ENCODE measurements around the gene GUCY2C. TPM values are rescaled to one million over a fixed set of nuclear protein-coding genes. Genes with fewer than 3 reads are reported as not detected.

The GUCY2C gene
- total RNA-seq, 1 experiment from 2014 or later = not detected

GRCh38 chr12:14629832-14630710, 66.3 kb downstream of the GUCY2C start:
- Histone ChIP-seq H3K9me3 (replicated peaks) (no peaks in the 10 kb centered on the region), H3K27me3 (replicated peaks) (no peaks in the 10 kb centered on the region), H3K27ac (no peak overlapping the region), H3K4me1 (replicated peaks) (no peaks in the 10 kb centered on the region), H3K36me3 (no peaks in the 10 kb centered on the region), H3K4me3 (no peak overlapping the region)
- peak; percentile 24 to 51 for DNase-seq (ENCODE audit: low read depth in 1 of 2, low spot score in 2 of 2)

DNA sequence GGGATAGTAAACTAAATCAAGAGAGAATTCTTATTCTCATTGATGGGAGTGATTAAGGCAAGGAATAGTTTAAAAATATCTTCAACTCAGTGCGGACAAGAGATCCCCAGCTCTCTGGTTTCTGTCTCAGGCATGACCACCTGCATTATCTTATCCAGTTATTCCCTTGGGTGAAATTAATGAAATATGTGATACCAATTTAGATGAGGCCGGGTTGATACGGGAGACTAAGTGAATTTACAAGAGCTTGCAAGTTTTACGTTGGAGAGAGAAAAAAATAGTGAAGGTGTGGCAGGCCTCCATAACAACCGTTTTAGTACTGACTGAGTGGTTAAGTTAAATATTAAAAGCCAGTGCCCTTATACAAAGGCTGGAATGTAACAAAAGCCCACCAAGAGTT, 67.6 kb downstream of the GUCY2C start:
- Histone ChIP-seq H3K4me3 (no peak overlapping the region), H3K36me3 (no peaks in the 10 kb centered on the region), H3K4me1 (replicated peaks) (no peaks in the 10 kb centered on the region), H3K9me3 (replicated peaks) (no peaks in the 10 kb centered on the region), H3K27me3 (replicated peaks) (no peaks in the 10 kb centered on the region), H3K27ac (no peak overlapping the region)
- no peak for DNase-seq (ENCODE audit: low read depth in 1 of 2, low spot score in 2 of 2)

DNA sequence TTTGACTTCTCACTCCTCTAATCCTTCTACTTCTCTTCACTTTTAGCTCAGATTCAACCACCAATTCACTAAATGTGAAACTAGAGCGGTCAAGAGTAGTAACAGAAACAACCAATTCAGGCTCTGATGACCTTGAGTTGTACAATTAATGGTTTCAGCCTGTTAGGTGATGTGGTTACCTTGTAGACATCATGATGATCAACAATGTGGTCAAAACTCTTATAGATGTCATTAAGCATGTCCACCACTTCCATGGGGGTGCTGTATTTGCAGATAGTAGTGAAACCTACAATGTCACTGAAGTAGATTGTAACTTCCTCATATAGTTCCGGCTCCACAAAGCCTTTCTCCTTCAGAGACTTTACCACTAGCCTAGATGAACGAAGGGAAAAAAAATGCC, 74.6 kb downstream of the GUCY2C start:
- no peak for DNase-seq (ENCODE audit: low read depth in 1 of 2, low spot score in 2 of 2)
- Histone ChIP-seq H3K4me1 (replicated peaks) (no peaks in the 10 kb centered on the region), H3K36me3 (no peaks in the 10 kb centered on the region), H3K27me3 (replicated peaks) (no peaks in the 10 kb centered on the region), H3K4me3 (no peak overlapping the region), H3K27ac (no peak overlapping the region), H3K9me3 (replicated peaks) (no peaks in the 10 kb centered on the region)

- no peak overlapping the region for H3K27ac ChIP-seq
- H3K4me1 ChIP-seq (replicated peaks) = no peaks in the 10 kb centered on the region
- H3K36me3 ChIP-seq = no peaks in the 10 kb centered on the region
- DNase-seq (ENCODE audit: low read depth in 1 of 2, low spot score in 2 of 2) = no peak
- no peaks in the 10 kb centered on the region for H3K27me3 ChIP-seq (replicated peaks)
- no peak overlapping the region for H3K4me3 ChIP-seq
- H3K9me3 ChIP-seq (replicated peaks) = no peaks in the 10 kb centered on the region
Measured at GRCh38 chr12:14619741-14620501, 76.5 kb downstream of the GUCY2C start.

GRCh38 chr12:14618983-14619382, 77.4 kb downstream of the GUCY2C start:
- H3K4me3 ChIP-seq = no peak overlapping the region
- H3K4me1 ChIP-seq (replicated peaks) = no peaks in the 10 kb centered on the region
- H3K36me3 ChIP-seq = no peaks in the 10 kb centered on the region
- no peaks in the 10 kb centered on the region for H3K27me3 ChIP-seq (replicated peaks)
- DNase-seq (ENCODE audit: low read depth in 1 of 2, low spot score in 2 of 2) = no peak
- no peak overlapping the region for H3K27ac ChIP-seq
- H3K9me3 ChIP-seq (replicated peaks) = no peaks in the 10 kb centered on the region

DNA sequence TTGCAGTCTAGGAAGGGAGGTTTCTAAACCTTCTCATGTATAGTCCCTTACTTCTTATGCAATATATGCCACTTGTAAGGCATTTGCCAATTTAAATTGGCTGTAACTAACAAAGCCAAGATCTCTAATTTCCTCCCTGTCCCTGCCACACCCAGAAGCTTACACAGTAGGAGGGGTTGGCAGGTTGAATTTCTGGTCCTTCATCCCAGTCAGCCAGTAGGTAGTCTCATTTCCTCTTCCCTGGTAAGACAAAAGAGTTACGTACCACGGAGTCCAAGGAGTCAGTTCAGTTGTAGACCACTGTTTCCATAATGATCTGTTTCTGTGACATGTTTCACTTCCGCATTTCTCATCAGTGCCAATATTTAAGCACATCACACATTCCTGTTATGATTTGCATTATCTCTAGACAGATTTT, 81.7 kb downstream of the GUCY2C start:
- H3K4me3 ChIP-seq = no peak overlapping the region
- no peaks in the 10 kb centered on the region for H3K36me3 ChIP-seq
- H3K27me3 ChIP-seq (replicated peaks) = no peaks in the 10 kb centered on the region
- no peak overlapping the region for H3K27ac ChIP-seq
- no peaks in the 10 kb centered on the region for H3K4me1 ChIP-seq (replicated peaks)
- no peak for DNase-seq (ENCODE audit: low read depth in 1 of 2, low spot score in 2 of 2)
- no peaks in the 10 kb centered on the region for H3K9me3 ChIP-seq (replicated peaks)

GRCh38 chr12:14613718-14614117, 82.7 kb downstream of the GUCY2C start:
- no peak for DNase-seq (ENCODE audit: low read depth in 1 of 2, low spot score in 2 of 2)
- Histone ChIP-seq H3K36me3 (no peaks in the 10 kb centered on the region), H3K4me3 (no peak overlapping the region), H3K4me1 (replicated peaks) (no peaks in the 10 kb centered on the region), H3K27ac (no peak overlapping the region), H3K27me3 (replicated peaks) (no peaks in the 10 kb centered on the region), H3K9me3 (replicated peaks) (no peaks in the 10 kb centered on the region)

GRCh38 chr12:14612898-14613445, 83.4 kb downstream of the GUCY2C start:
- no peak overlapping the region for H3K27ac ChIP-seq

GRCh38 chr12:14612250-14612649, 84.1 kb downstream of the GUCY2C start:
- Histone ChIP-seq H3K27ac (no peak overlapping the region), H3K4me3 (no peak overlapping the region), H3K36me3 (no peaks in the 10 kb centered on the region), H3K27me3 (replicated peaks) (no peaks in the 10 kb centered on the region), H3K9me3 (replicated peaks) (no peaks in the 10 kb centered on the region), H3K4me1 (replicated peaks) (no peaks in the 10 kb centered on the region)
- DNase-seq (ENCODE audit: low read depth in 1 of 2, low spot score in 2 of 2) = no peak

More at GRCh38 chr12:14612898-14613445, 83.4 kb downstream of the GUCY2C start:
- Histone ChIP-seq H3K4me1 (replicated peaks) (no peaks in the 10 kb centered on the region), H3K27me3 (replicated peaks) (no peaks in the 10 kb centered on the region), H3K36me3 (no peaks in the 10 kb centered on the region), H3K9me3 (replicated peaks) (no peaks in the 10 kb centered on the region), H3K4me3 (no peak overlapping the region)
- no peak for DNase-seq (ENCODE audit: low read depth in 1 of 2, low spot score in 2 of 2)

GRCh38 chr12:14611640-14612203, 84.7 kb downstream of the GUCY2C start:
- no peak overlapping the region for H3K27ac ChIP-seq
- no peak for DNase-seq (ENCODE audit: low read depth in 1 of 2, low spot score in 2 of 2)
- no peaks in the 10 kb centered on the region for H3K4me1 ChIP-seq (replicated peaks)
- no peaks in the 10 kb centered on the region for H3K9me3 ChIP-seq (replicated peaks)
- no peak overlapping the region for H3K4me3 ChIP-seq
- H3K27me3 ChIP-seq (replicated peaks) = no peaks in the 10 kb centered on the region
- no peaks in the 10 kb centered on the region for H3K36me3 ChIP-seq

DNA sequence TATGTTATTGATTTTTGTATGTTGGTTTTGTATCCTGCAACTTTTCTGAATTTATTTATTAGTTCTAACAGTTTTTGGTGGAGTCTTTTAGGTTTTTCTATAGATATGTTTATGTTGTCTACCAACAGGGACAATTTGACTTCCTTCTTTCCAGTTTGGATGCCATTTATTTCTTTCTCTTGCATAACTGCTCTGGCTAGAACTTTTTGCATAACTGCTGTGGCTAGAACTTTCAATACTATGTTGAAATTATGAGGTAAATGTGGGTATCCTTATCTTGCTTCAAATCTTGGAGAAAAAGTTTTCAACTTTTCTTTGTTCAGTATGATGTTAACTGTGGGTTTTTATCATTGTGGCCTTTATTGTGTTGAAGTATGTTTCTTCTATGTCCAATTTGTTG, 88.8 kb downstream of the GUCY2C start:
- no peaks in the 10 kb centered on the region for H3K36me3 ChIP-seq
- H3K9me3 ChIP-seq (replicated peaks) = no peaks in the 10 kb centered on the region
- no peak overlapping the region for H3K27ac ChIP-seq
- H3K27me3 ChIP-seq (replicated peaks) = no peaks in the 10 kb centered on the region
- no peaks in the 10 kb centered on the region for H3K4me1 ChIP-seq (replicated peaks)
- no peak overlapping the region for H3K4me3 ChIP-seq
- DNase-seq (ENCODE audit: low read depth in 1 of 2, low spot score in 2 of 2) = no peak

DNA sequence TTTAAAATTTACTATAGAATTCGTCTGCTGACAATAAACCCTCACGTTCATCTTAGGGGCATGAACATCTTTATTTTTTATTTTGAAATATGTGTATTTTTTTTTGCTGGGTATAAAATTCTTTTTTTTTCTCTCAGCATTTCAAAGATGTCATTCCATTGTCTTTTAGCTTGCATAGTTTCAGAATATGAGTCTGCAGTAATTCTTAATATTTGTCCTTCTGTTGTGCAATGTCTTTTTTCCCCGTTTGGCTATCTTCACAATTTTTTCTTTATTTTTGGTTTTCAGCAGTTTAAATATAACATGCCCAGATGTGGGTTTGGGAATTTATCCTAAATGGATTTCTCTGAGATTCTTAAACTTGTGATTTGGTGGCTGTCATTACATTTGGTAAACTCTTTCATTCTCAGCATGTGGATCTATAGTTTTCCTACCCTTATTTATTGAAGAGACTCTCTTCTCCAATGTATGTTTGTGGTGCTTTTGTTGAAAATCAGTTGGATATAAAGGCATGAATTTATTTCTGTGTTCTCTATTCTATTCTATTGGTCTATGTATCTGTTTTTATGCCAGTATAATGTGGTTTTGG, 90.9 kb downstream of the GUCY2C start:
- Histone ChIP-seq H3K27ac (no peak overlapping the region), H3K4me3 (no peak overlapping the region), H3K9me3 (replicated peaks) (no peaks in the 10 kb centered on the region), H3K4me1 (replicated peaks) (no peaks in the 10 kb centered on the region), H3K27me3 (replicated peaks) (no peaks in the 10 kb centered on the region), H3K36me3 (no peaks in the 10 kb centered on the region)
- DNase-seq (ENCODE audit: low read depth in 1 of 2, low spot score in 2 of 2) = no peak

GRCh38 chr12:14601692-14602478, 94.5 kb downstream of the GUCY2C start:
- DNase-seq (ENCODE audit: low read depth in 1 of 2, low spot score in 2 of 2) = no peak
- Histone ChIP-seq H3K27ac (no peak overlapping the region), H3K27me3 (replicated peaks) (no peaks in the 10 kb centered on the region)

More at GRCh38 chr12:14601692-14602478, 94.5 kb downstream of the GUCY2C start:
- H3K4me3 ChIP-seq = no peak overlapping the region
- no peaks in the 10 kb centered on the region for H3K4me1 ChIP-seq (replicated peaks)
- no peaks in the 10 kb centered on the region for H3K9me3 ChIP-seq (replicated peaks)
- H3K36me3 ChIP-seq = no peaks in the 10 kb centered on the region
